ENCODE results near the gene CRLF1.

The CRLF1 gene

GRCh38 chr19:18620311-18620710, 13.7 kb upstream of the CRLF1 start:
- Histone ChIP-seq H3K27ac (ENCODE audit: low read length) (no peak overlapping the region), H3K9ac (ENCODE audit: low read depth, low read length) (no peak overlapping the region), H3K79me2 (ENCODE audit: insufficient read depth, low read length) (no peaks in the 10 kb centered on the region), H3K4me2 (ENCODE audit: insufficient read depth, low read length) (no peak overlapping the region), H3K27me3 (ENCODE audit: insufficient read depth, low read length, poor library complexity) (no peaks in the 10 kb centered on the region), H3K4me3 (ENCODE audit: low read depth in 1 of 2, low read length in 2 of 2) (no peak overlapping the region), H3K4me1 (ENCODE audit: insufficient read depth, low read length) (no peaks in the 10 kb centered on the region), H2AFZ (ENCODE audit: low read depth, low read length) (no peak overlapping the region), H3K9me3 (ENCODE audit: insufficient read depth, low read length, severe bottlenecking) (no peaks in the 10 kb centered on the region), H3K36me3 (ENCODE audit: insufficient read depth, low read length) (no peaks in the 10 kb centered on the region), H4K20me1 (ENCODE audit: insufficient read depth, low read length) (no peaks in the 10 kb centered on the region)
- DNase-seq (no peak), ATAC-seq (ENCODE audit: insufficient read depth, low read depth) (no peak)
- TF ChIP-seq, protein P1, sequence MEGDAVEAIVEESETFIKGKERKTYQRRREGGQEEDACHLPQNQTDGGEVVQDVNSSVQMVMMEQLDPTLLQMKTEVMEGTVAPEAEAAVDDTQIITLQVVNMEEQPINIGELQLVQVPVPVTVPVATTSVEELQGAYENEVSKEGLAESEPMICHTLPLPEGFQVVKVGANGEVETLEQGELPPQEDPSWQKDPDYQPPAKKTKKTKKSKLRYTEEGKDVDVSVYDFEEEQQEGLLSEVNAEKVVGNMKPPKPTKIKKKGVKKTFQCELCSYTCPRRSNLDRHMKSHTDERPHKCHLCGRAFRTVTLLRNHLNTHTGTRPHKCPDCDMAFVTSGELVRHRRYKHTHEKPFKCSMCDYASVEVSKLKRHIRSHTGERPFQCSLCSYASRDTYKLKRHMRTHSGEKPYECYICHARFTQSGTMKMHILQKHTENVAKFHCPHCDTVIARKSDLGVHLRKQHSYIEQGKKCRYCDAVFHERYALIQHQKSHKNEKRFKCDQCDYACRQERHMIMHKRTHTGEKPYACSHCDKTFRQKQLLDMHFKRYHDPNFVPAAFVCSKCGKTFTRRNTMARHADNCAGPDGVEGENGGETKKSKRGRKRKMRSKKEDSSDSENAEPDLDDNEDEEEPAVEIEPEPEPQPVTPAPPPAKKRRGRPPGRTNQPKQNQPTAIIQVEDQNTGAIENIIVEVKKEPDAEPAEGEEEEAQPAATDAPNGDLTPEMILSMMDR (IDR thresholded peaks at IDR 0.05; ENCODE audit: borderline replicate concordance, extremely low read depth, low read length, poor library complexity, severe bottlenecking): no peak
- no peak for TF ChIP-seq EZH2 (IDR thresholded peaks at IDR 0.05; ENCODE audit: borderline replicate concordance, low read depth, low read length, severe bottlenecking)

DNA sequence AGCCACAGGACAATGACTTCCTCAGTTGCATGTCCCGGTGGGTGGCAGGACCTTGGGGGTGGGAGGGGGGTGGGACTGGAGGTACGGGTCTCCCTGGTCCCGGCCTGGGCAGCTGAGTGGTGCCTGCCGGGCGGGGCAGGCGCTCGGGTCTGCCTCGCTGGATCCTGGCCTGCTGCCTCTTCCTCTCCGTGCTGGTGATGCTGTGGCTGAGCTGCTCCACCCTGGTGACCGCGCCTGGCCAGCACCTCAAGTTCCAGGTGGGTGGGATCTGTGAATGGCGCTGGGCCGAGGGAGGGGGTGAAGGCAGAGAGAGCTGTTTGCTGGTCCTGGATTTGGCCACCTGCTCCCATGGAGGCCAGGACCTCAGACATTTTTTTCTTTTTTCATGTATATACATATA, 11.6 kb upstream of the CRLF1 start:
- TF ChIP-seq, protein P1 (IDR thresholded peaks at IDR 0.05; ENCODE audit: borderline replicate concordance, extremely low read depth, low read length, poor library complexity, severe bottlenecking): no peak
- TF ChIP-seq EZH2 (IDR thresholded peaks at IDR 0.05; ENCODE audit: borderline replicate concordance, low read depth, low read length, severe bottlenecking): no peak
- no peaks in the 10 kb centered on the region for H3K36me3 ChIP-seq (ENCODE audit: insufficient read depth, low read length)
- ATAC-seq (ENCODE audit: insufficient read depth, low read depth) (no peak), DNase-seq (no peak)
- no peaks in the 10 kb centered on the region for H3K9me3 ChIP-seq (ENCODE audit: insufficient read depth, low read length, severe bottlenecking)
- no peak overlapping the region for H3K4me3 ChIP-seq (ENCODE audit: low read depth in 1 of 2, low read length in 2 of 2)
- no peaks in the 10 kb centered on the region for H3K4me1 ChIP-seq (ENCODE audit: insufficient read depth, low read length)
- no peaks in the 10 kb centered on the region for H4K20me1 ChIP-seq (ENCODE audit: insufficient read depth, low read length)
- no peak overlapping the region for H3K4me2 ChIP-seq (ENCODE audit: insufficient read depth, low read length)
- H3K27ac ChIP-seq (ENCODE audit: low read length): no peak overlapping the region
- no peaks in the 10 kb centered on the region for H3K79me2 ChIP-seq (ENCODE audit: insufficient read depth, low read length)
- H3K9ac ChIP-seq (ENCODE audit: low read depth, low read length): no peak overlapping the region
- H2AFZ ChIP-seq (ENCODE audit: low read depth, low read length): no peak overlapping the region
- H3K27me3 ChIP-seq (ENCODE audit: insufficient read depth, low read length, poor library complexity): peaks cover 3% of the 10 kb centered on the region

GRCh38 chr19:18617562-18617961, 11.0 kb upstream of the CRLF1 start:
- no peak overlapping the region for H2AFZ ChIP-seq (ENCODE audit: low read depth, low read length)
- ATAC-seq (ENCODE audit: insufficient read depth, low read depth) (no peak), DNase-seq (no peak)
- H3K27ac ChIP-seq (ENCODE audit: low read length): no peak overlapping the region
- peaks cover 4% of the 10 kb centered on the region; the same call in 1 of the 2 replicates for H3K4me1 ChIP-seq (ENCODE audit: insufficient read depth, low read length)
- H3K9ac ChIP-seq (ENCODE audit: low read depth, low read length): no peak overlapping the region
- H3K79me2 ChIP-seq (ENCODE audit: insufficient read depth, low read length): no peaks in the 10 kb centered on the region
- H4K20me1 ChIP-seq (ENCODE audit: insufficient read depth, low read length): no peaks in the 10 kb centered on the region
- H3K27me3 ChIP-seq (ENCODE audit: insufficient read depth, low read length, poor library complexity): peaks cover 10% of the 10 kb centered on the region
- H3K4me2 ChIP-seq (ENCODE audit: insufficient read depth, low read length): no peak overlapping the region
- TF ChIP-seq, protein P1 (IDR thresholded peaks at IDR 0.05; ENCODE audit: borderline replicate concordance, extremely low read depth, low read length, poor library complexity, severe bottlenecking): no peak
- TF ChIP-seq EZH2 (IDR thresholded peaks at IDR 0.05; ENCODE audit: borderline replicate concordance, low read depth, low read length, severe bottlenecking): no peak
- H3K36me3 ChIP-seq (ENCODE audit: insufficient read depth, low read length): no peaks in the 10 kb centered on the region
- H3K4me3 ChIP-seq (ENCODE audit: low read depth in 1 of 2, low read length in 2 of 2): no peak overlapping the region
- no peaks in the 10 kb centered on the region for H3K9me3 ChIP-seq (ENCODE audit: insufficient read depth, low read length, severe bottlenecking)

DNA sequence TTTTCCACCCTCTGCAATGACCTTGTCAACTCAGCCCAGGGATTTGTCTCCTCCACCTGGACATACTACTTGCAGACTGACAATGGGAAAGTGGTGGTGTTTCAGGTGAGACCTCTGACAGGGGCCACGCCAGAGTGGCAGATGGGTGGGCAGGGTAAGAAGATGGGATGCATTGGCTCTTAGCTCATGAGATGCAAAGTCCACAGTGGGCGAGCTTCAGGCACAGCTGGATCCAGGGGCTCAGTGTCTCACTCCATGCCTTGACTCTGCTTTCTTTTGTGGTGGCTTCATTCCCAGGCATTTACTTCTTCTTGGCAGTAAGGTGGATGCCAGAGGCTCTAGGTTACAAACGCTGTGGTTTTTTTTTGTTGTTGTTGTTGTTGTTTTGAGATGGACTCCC, 9.4 kb upstream of the CRLF1 start:
- no peak for ATAC-seq (ENCODE audit: insufficient read depth, low read depth)
- no peak overlapping the region for H3K4me2 ChIP-seq (ENCODE audit: insufficient read depth, low read length)
- TF ChIP-seq, protein P1 (IDR thresholded peaks at IDR 0.05; ENCODE audit: borderline replicate concordance, extremely low read depth, low read length, poor library complexity, severe bottlenecking): no peak
- TF ChIP-seq EZH2 (IDR thresholded peaks at IDR 0.05; ENCODE audit: borderline replicate concordance, low read depth, low read length, severe bottlenecking): no peak
- peaks cover 12% of the 10 kb centered on the region for H3K4me1 ChIP-seq (ENCODE audit: insufficient read depth, low read length)
- H3K79me2 ChIP-seq (ENCODE audit: insufficient read depth, low read length): no peaks in the 10 kb centered on the region
- peaks cover 18% of the 10 kb centered on the region for H3K27me3 ChIP-seq (ENCODE audit: insufficient read depth, low read length, poor library complexity)
- no peak overlapping the region for H3K9ac ChIP-seq (ENCODE audit: low read depth, low read length)
- H2AFZ ChIP-seq (ENCODE audit: low read depth, low read length): no peak overlapping the region
- H3K36me3 ChIP-seq (ENCODE audit: insufficient read depth, low read length): no peaks in the 10 kb centered on the region
- no peaks in the 10 kb centered on the region for H3K9me3 ChIP-seq (ENCODE audit: insufficient read depth, low read length, severe bottlenecking)
- H3K4me3 ChIP-seq (ENCODE audit: low read depth in 1 of 2, low read length in 2 of 2): no peak overlapping the region
- DNase-seq: no peak
- H3K27ac ChIP-seq (ENCODE audit: low read length): no peak overlapping the region
- H4K20me1 ChIP-seq (ENCODE audit: insufficient read depth, low read length): 0 out of 2 replicates have a peak, but pooled peaks cover under 1% of the 10 kb centered on the region
